GM12801 (cell line): Measurements from ENCODE around the gene COL13A1.

Experiments used
- TF ChIP-seq, protein P1 (sequence below): IDR thresholded peaks from one replicate; pipeline ENCODE4 v1.5.1; 2011; ENCODE audit warnings: control low read depth; ENCODE audit not compliant: insufficient read length; ENCODE audit errors: extremely low read depth

COL13A1 gene

GRCh38 chr10:69774596-69774995 lies 27.1 kb upstream of the COL13A1 start:
- TF ChIP-seq, protein P1, sequence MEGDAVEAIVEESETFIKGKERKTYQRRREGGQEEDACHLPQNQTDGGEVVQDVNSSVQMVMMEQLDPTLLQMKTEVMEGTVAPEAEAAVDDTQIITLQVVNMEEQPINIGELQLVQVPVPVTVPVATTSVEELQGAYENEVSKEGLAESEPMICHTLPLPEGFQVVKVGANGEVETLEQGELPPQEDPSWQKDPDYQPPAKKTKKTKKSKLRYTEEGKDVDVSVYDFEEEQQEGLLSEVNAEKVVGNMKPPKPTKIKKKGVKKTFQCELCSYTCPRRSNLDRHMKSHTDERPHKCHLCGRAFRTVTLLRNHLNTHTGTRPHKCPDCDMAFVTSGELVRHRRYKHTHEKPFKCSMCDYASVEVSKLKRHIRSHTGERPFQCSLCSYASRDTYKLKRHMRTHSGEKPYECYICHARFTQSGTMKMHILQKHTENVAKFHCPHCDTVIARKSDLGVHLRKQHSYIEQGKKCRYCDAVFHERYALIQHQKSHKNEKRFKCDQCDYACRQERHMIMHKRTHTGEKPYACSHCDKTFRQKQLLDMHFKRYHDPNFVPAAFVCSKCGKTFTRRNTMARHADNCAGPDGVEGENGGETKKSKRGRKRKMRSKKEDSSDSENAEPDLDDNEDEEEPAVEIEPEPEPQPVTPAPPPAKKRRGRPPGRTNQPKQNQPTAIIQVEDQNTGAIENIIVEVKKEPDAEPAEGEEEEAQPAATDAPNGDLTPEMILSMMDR, result no peak

- TF ChIP-seq, protein P1, result no peak
These were observed 21.6 kb upstream of the COL13A1 start for GRCh38 chr10:69780077-69780476.

- TF ChIP-seq, protein P1, result no peak
These were observed 20.1 kb upstream of the COL13A1 start for GRCh38 chr10:69781576-69781975.

DNA sequence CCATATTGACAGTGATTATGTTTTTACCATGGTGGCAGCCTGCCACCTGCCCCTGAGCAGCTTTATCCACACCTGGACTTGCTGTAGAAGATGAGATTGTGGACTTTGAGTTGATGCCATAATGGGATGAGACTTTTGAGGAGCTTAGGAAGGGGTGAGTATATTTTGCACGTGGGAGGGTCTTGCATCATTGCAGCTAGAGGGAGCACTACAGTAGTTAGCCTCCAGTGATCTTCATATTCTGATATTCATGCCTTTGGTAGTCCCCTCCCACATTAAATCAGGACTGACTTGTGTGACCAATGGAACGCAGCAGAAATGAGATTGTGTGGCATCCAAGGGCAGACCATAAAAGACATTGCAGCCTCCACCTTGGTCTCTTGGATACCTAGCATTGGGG lies 18.2 kb upstream of the COL13A1 start:
- TF ChIP-seq, protein P1, result no peak

DNA sequence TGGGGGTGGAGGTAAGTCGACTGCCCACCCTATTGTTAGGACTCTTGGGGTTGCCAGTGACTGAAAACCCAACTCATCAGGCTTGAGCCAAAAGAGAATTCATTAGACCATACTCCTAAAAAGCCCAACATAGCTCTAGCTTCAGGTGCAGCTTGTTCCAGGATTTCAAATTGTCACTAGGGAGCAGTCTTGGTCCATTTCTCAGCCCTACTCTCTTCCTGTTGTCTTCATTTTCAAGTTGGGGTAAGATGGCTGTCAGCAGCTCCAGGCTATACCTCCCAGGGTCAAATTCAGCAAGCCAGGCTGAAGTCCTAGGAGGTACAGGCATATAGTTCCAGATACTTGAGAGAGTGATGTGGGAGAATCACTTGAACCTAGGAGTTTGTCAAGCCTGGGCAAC lies 14.9 kb upstream of the COL13A1 start:
- TF ChIP-seq, protein P1, result no peak

DNA sequence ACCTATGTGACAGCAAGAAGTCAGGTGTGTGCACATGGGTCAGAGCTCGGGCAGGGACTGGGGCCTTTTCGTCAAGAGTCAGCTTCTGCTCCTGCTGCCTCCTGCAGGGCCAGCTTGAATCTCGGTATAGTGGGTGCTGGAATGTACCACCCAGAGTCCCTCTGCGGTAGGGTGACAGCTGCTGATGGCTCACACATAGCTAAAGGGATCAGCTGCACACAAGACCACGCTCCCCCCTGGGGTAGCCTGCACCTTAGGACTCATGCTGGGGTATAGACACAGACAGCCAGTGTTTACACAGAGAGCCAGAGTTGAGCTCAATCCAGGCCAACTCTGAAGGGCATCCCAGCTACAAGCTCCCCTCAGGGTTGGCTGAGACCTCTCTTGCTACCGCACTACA lies 14.0 kb upstream of the COL13A1 start:
- TF ChIP-seq, protein P1, result no peak

DNA sequence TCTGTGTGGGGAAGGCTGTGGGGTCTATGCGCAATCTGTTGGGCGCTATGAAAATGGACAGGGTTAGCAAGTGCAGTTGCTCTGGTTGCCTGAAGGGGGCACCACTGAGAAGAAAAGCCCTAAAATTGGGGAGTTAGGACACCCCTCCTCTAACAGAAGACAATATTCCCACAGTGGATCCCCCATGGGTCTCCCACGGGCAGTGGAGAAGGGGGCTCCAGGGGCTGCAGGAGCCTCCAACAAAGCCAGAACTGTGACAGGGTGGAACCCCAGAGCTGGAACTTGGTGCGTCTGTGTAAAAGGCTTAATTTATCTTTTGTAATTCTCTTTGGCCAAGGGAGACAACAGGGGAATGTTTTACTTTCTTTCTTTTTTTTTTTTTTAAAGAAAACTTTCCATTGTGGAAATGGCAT lies 12.5 kb upstream of the COL13A1 start:
- TF ChIP-seq, protein P1, result no peak

GRCh38 chr10:69791812-69792211 lies 9.9 kb upstream of the COL13A1 start:
- TF ChIP-seq, protein P1, result no peak
